Stimulated activated naive CD8-positive, alpha-beta T cell treated with anti-CD3 and anti-CD28 coated beads, Interleukin-15, Interleukin-2, amounts not matched to agents 100 U/mL and 50 U/mL, for 24 hours (primary cell): ENCODE results near the gene PSMB8.
"Not testable (repeated sequence)": the region's sequence is repeated elsewhere in the genome, so short reads cannot be mapped to it uniquely, and the experiment has no call there.

Source experiments
- ATAC-seq: fragments of 150-1000 bp; cut with Tn5 transposase; one replicate; pipeline ENCODE4 v1.10.0; 2021
- DNase-seq: peaks from one replicate; pipeline ENCODE4 v3.0.0; 2021

PSMB8 gene

DNA sequence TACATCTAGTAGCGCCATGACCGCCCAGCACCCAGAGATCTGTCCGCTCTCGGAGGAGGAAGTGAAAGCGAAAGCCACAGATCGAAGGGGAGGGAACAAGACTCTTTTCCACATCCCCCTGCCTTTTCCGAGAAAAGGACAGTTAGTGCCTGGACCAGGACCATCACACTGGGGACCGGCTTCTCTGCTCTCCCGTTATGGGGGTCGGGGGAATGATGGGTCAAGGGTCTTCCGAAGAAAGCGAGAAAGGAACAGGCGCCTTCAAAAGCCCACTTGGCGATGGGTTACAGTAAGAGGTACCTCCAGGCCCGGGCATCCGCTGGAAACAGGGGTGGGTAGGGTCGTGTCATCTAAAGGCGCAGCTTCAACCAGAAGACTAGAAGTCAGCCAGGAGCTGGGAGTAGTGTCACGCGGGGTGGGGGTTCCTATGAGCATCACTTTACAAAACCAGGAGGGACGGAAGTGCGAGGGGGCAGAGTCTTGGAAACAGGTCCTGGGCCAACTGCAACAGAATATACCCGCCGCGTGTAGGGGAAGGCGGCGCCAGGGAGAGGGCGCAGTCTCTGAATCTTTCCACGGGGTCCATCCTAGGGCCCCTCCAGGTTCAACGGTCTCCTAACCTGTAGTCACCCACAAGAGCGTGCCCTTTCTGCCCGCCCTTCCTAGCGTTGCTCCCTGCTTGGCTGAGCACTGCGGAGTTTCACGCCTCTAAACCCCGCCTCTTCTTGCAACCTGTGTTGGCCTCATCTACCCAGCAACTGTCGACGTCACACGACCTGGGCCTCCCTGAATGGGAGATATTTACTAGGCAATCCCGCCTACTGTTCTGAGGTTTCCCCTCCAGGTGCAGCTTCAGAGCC, at the start of gene PSMB8:
TSS of gene PSMB8 (minus strand) at position 69 of the 860 bp plus-strand sequence. CDS start at position 18, 51 bp downstream.
- ATAC-seq = peak; percentile 85
- DNase-seq = peak; percentile 97

DNA sequence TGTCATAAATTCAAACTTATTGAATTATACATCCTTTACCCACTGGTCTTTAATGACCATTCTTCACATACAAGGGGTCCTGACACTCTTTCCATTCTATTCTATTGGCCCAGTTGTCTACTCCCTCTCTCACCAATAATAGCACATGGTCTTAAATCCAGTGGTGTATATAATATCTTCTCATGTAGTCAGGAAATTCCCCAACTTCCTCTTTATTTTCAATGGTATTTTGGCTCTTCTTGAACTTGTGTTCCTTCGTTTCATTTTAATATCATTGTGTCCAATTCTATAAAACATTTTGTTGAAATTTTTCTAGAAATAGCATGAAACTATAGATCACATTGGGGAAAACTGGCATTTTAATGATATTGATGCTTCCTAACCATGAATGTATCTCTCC, 47.0 kb upstream of the PSMB8 start:
- ATAC-seq (no peak), DNase-seq (no peak)

DNA sequence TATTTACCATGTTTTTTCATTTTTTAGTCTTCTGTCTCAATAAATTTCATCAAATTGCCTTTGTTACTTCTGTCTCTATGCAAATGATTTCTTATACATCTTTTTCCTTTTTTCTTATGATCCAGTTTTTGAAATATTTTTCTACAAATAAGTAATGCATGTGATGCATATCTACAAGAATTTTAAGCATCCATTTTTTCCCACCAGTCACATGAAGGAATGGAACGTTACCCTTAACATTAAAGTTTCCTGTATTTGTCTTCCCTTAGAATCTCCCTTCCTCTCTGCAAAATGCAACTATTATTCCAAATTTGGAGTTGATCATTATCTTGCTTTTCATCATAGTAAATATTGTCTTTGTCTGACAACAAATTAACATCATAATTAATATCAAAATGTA, 45.7 kb upstream of the PSMB8 start:
- DNase-seq (no peak), ATAC-seq (no peak)

DNA sequence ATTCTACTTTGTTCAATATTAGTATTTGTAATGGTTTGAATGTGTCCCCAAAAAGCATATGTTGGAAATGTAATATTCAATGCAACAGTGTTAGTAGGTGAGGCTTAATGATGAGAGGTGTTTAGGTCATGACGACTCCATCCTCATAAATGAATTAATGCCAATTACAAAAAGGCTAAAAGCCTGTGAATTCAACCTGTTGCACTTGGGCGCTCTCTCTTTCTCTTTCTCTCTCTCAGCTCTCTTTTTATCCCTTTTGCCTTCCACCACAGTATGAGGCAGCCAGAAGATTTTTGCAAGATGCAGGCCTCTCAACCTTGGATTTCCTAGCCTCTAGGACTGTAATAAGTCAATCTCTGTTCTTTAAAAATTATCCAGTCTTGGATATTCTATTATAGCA, 44.7 kb upstream of the PSMB8 start:
- ATAC-seq (no peak), DNase-seq (no peak)

DNA sequence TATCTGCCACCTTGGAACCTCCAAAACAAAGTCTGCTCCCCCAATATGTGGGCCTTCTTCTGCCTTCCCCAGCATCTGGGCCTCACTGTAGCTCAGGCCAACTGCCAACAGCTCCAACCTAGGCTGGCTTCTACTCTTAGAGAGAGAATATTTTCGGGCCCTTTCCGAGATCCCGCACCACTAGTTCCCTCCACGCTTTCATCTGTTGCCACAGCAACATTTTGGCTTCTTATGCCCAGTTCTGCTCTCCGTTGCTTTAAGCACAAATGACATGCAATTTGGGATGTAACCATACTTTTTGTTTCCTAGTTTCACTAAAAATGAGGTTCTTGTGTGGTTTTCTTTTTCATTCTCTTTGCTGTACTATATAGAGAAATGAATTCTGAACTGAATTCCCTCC, 43.8 kb upstream of the PSMB8 start:
- ATAC-seq (no peak), DNase-seq (no peak)

DNA sequence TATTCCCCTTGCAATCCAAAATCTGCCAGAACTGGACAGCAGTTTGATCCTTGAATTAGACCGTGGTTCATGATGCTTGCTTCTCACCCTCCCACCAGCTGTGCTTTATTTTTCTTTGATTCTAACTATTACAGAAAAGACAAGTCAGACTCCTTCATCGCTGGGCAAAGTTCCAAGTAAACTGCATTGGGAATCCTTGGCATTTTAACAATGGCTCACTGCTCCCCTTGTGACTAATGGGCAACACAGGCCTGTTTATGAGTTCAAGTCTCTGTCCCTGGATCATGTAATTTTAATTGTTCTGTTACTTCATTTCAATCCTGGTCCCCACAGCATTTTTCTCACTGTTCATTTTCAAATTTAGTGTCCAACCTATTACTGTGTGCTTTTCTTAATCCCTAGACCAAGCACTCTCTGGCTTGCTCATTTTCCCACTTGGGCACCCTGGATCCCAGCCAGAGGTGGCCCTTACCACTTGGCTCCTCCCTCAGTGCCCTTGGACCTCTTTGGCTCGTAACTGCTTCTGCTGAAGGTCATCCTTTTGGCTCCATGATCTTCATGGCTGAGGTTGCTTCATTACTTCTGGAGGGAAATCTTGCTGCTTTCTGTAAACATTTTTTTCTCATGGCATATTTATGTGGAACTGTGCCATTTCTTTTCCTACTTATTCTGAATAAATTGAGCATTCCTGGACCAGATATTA, 43.0 kb upstream of the PSMB8 start:
- DNase-seq (no peak), ATAC-seq (no peak)

DNA sequence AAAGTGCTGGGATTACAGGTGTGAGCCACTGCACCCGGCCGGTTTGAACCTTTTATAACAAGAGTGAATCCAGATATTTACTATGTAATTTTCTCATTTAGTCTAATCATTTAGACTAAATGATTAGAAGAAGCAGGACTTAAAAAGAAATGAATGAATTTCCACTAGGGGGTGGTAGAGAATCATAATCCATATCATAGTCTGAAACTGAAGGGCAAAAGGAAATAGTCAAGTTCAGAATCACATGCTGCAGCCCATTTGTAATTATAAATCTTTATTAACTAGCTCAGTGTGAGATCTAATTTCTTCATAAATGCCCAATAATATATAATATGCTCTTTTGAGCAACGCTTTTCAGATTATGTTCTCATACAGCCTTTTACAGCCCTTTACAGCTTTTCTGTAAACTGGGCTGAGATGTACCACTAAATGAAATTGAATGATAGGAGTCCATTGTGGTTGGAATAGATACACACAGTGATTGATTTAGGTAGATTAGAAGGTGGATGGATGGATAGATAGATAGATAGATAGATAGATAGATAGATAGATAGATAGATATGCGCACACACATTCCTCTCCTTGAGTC, 41.9 kb upstream of the PSMB8 start:
- ATAC-seq = peak; percentile 56
- no peak for DNase-seq

DNA sequence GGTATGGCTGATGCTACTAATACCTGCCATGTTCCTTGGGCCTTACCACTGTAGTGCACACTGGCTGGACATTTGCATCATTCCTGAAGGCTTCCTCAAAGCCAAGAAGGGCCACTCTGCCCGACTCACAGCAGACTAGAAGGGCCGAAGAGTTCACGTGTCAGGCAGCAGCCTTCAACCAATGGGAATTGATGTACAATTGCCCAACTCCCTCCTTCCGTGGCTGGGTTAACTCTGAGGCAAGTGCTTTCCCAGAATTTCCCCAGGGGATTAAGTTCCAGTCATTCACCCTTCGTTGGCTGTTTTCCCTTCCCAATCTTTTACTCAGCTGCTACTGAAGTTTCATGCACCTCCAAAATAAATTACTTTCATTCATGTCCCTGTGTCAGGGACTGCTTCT, 39.9 kb upstream of the PSMB8 start:
- no peak for DNase-seq
- no peak for ATAC-seq

DNA sequence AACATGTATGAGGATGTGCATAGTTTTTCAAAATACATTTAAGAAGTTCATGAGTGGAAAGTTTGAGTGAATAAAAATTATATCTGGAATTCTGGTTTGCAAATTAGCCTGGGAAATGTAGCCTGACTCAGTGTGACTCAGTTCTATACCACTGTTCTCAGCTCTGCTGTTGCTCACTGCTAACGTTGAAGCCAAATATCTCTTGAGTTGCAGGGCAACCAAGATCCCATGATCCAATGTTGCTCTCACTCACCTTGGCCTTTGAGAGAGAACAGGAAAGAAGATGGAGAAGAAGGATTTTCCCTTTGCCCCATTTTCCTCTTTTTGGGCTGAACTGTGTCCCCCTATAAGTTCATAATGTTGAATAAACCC, 39.0 kb upstream of the PSMB8 start:
- DNase-seq (no peak), ATAC-seq (peak; percentile 78)

DNA sequence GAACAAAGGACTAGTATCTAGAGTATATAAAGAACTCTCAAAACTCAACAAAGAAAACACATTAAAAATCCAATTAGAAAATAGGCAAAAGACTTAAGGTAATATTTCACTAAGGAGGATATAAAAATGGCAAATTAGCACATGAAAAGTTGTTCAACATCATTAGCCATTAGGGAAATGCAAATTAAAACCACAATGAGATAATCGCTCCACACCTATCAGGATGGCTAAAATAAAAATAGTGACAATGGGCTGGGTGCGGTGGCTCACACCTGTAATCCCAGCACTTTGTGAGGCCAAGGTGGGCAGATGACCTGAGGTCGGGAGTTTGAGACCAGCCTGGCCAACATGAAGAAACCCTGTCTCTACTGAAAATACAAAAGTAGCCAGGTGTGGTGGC, 37.1 kb upstream of the PSMB8 start:
- not testable (repeated sequence) for DNase-seq, ATAC-seq

DNA sequence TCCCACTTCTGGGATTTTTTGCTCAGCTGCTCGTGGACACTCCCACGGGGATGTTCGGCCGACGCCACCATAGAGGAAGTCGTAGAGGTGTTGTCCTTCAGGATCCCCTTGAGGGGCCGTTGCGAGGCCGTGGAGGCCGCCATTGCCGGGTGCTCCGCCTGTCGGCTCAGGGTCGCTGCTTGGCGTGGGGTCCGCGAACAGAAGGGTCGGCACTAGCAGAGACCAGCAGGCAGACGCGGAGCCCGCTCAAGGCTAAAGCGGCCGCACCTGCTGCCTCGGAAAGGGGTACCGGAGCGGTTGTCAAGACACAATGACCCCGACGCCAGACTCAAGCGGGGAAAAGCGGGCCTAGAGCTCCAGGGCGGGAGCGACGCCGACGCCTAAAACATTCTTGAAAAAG, 35.8 kb upstream of the PSMB8 start:
- DNase-seq (no peak), ATAC-seq (no peak)

DNA sequence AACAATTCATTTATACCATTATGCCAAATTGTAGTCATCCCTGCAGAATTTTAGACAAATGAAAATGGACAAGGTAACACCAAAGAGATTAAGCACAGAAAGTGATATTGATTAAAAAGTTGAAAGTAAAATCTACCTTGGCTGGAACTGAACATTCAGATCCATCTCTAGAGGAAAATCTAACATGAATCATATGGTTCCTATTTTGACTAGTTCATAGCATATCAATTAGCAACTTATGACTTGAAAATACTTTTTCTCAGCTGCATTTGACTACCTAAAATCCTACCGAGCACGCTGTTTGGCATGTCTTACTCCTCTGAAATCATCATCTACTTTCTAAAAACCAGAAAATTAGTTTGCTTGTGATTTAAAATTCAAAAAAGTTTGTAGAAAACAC, 32.8 kb upstream of the PSMB8 start:
- ATAC-seq (no peak), DNase-seq (no peak)

DNA sequence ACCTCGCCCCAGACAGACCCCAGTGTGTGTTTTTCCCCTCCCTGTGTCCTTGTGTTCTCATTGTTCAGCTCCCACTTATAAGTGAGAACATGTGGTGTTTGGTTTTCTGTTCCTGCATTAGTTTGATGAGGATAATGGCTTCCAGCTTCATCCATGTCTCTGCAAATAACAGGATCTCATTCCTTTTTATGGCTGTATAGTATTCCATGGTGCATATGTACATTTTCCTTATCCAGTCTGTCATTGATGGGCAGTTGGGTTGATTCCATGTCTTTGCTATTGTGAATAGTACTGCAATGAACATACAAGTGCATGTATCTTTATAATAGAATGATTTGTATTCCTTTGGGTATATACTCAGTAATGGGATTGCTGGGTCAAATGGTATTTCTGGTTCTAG, 30.1 kb upstream of the PSMB8 start:
- not testable (repeated sequence) for ATAC-seq, DNase-seq

DNA sequence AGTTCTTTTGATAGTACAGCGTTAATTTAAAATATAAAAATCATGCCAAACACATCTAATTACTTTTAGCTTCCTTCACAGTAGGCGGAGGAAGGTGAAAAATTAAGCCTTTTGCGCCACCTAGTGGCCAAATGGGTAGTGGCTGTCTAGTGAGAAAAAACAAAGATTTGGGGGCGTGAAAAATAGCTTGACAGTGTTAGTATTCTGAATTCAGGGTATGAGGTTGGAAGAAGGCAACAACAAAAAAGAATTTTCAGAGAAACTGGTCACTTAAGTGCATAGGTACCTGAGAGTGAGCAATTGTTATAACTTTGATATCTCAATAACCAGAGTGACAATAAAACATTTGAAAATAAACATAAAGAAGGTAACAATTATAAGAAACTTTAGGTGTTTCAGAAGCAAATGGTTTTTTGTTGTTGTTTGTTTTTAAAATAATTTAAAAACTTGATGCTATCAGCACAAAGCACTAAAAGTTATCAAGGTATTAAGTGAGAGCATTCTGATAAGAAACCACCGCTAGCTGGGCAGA, 24.5 kb upstream of the PSMB8 start:
- ATAC-seq = peak; percentile 74
- DNase-seq = peak; percentile 88

DNA sequence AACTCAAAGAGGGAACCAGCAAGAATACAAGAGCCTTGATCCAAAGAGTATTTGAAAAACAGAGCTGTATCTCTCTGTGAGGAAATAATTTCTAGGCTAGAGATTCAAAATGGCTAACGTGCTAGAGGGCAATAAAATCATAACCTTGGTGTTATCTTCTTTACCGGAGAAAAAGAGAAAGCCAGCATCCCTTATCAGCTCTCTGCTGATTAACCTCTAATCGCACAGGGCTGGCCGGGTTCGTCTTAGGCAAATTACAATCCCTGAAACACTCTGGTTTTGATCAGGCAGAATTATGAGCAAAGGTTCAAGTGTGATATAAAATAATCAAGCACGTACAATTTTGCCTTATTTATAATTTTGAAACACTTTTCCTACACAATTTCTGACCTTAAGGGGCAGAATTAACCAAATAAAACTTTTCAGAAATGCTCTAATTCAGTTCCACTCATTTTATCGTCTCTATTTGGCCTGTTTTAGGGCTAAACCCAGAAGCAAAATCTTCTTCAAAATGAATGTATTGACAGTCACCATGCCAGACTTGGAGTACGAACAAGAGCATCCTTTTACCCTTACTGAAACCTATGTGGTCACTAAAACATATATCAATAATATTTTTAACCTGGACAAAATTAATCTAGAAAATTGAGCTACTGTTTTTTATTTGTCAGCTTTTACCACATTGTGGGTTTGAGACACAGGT, 23.9 kb upstream of the PSMB8 start:
- DNase-seq (no peak), ATAC-seq (peak; percentile 43)

DNA sequence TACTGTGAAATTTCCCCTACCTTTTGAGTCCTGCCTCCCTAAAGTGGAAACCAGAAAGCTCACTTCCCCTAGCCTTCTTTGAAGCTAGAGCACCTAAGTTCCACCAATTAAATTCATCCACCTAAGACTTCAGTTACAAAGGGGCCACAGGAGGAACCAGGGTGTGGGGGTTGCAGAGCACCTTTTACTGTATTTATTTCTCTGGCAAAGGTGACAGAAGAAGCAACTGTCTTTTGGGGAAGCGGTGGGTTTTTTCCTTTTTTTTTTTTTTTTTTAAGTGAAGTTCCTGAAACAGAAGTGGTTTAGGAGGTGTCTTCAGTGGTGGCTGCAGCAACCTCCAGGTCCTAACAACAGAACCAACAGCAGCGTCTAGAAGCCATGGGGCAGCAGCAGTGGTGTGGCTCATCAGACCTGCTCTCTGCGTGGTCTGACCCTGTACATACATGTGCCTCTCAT, 23.2 kb upstream of the PSMB8 start:
- no peak for ATAC-seq
- no peak for DNase-seq

DNA sequence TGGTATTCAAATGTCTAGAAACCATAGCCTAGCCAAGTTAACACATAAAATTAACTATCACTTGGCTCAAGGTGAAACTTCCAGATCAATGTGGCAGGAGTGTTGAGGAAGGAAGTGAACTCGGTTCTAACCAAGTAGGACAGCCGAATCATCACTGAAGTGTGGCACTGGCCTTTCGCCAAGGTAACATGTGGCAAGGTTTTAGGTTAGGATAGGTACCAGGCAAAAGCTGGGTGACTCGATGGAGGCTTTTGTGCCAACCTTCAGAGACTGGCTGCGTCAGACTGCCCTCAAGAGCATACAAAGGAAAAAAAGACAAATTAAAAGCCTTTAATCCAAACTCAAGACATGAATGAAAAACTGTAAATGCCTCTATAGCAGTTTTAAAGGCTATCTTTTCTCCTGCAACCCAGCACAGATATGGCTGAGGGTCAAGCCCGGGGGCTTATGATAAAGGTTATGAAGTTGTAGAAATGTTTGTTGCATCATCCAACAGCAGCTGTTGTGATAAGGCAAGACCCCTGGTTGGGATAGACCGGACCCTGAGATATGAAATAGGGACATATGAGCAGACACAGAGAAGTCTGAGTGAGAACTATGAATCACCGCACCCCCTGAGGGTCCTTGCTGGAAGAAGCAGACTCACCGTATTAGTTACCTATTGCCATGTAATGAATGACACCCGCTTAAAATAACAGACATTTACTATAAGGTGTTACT, 22.0 kb upstream of the PSMB8 start:
- DNase-seq (no peak), ATAC-seq (no peak)

DNA sequence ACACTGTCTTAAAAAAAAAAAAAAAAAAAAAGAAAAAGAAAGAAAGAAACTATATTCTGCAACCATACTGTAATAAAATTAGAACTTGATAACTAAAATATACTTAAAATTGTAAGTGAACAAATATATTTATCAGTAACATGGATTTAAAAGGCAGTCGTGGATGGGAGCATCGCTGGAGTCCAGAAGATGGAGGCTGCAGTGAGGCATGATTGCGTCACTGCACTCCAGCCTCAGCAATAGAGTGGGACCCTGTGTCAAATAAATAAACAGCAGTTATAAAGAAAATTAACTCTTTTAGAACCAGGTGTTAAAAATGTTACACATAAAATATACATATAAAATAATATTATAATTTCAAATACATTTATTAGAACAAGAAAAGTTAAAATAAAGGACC, 18.9 kb upstream of the PSMB8 start:
- ATAC-seq = no peak

DNA sequence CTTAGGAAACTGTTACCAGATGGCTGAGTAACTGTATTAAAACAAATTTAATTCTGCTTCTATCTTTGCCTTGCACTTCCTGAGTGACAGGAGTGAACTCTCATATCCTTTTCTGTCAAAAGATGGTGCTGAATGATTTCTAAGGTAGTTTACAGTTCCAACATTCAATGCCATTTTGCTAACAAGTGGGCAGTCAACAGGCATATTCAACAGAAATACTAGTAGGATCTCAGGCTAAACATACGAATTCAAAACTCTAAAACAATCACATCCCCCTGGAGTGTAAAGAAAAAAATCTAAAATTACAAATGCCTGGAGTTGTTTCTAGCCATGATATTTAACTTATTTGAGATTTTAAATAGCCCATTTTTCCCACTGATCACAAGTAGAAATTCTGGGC, 16.8 kb upstream of the PSMB8 start:
- DNase-seq = no peak
- ATAC-seq = no peak

More for the DNA sequence above, 18.9 kb upstream of the PSMB8 start:
- DNase-seq = no peak

DNA sequence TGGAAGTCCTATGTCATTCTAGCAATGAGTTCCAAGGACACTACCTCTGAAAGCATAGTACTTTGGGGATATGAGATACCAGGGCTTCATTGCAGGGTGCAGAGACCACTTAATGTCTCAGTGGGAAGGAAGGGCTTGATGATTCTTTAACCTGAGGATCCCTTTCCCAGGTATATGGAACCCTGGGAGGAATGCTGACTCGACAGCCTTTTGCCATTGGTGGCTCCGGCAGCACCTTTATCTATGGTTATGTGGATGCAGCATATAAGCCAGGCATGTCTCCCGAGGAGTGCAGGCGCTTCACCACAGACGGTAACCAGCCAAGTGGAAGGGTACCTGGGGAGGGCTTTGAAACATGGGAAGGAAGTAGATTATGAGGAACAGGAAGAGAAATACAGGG, 14.3 kb upstream of the PSMB8 start:
- ATAC-seq (no peak), DNase-seq (no peak)

DNA sequence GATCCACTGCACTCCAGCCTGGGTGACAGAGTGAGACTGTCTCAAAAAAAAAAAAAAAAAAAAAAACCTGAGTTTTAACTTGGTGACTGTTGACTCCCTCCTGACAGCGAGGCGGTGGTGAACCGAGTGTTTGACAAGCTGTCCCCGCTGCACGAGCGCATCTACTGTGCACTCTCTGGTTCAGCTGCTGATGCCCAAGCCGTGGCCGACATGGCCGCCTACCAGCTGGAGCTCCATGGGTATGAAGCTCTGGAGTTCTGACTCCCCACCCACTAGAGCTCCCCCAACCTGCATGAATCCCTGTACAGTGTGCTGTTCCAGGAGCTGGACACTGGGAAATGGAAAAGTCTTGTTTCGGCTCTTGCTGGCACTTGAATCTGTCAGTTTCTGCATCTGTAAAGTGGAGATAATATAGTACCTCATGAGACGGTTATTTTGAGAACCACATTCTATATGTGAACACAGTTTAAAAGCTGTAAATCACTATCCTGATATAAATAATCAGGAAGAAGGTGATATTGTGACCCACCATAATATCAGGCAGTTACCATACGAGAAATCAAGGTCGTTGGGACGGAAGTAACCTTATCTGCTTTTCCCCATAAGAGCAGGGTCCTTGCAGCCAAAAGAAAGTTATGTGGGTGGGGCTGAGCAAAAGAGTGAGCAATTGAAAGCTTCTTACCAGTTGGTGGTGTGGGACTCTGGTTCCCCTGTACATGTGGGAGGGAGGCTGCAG, 13.5 kb upstream of the PSMB8 start:
- ATAC-seq (no peak), DNase-seq (no peak)
